A549 treated with GW870086 at 1 μM for 4 hours (cell line): Measurements from ENCODE around the gene CYP4B1. TPM values are rescaled to one million over a fixed set of nuclear protein-coding genes. Genes with fewer than 3 reads are reported as not detected.

ENCODE experiments used
- total RNA-seq: library from RNA; stranded (reverse); fragments of 200-300 nt; extraction: Qiagen RNA extraction; gene quantifications from 5 replicates; pipeline ENCODE4 v1.2.3, GENCODE V29; 2022; ENCODE audit warnings: low read depth

The CYP4B1 gene
- total RNA-seq: not detected in 5 replicates

DNA sequence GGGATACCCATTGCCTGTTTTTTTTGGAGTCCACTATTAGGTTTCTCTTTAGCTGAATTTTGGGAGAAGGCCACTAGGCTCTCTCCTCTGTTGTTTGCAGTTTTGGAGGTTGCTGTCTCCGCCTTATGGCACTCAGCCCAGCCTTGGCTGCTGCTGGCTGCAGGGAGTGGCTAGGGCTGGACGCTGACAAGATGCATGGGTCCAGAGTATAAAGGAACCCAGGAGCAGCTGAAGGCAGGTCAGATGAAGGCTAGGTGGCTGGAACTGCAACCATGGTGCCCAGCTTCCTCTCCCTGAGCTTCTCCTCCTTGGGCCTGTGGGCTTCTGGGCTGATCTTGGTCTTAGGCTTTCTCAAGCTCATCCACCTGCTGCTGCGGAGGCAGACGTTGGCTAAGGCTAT lies at the start of gene CYP4B1:
Gene CYP4B1, plus strand, starts transcription at position 237 of the 400 bp plus-strand sequence. Its CDS starts 36 bp downstream, at position 273.

Other genes with a start within 250 kb of the CYP4B1 start
- gene KNCN, start 247.4 kb upstream of the CYP4B1 start, total RNA-seq: not detected in 5 replicates
- gene MKNK1, start 194.8 kb upstream of the CYP4B1 start, total RNA-seq: 16.8 to 19.7 TPM (median 18.6 TPM) in 5 replicates
- 3.9 to 4.7 TPM (median 4.5 TPM) in 5 replicates for gene MOB3C, start 182.2 kb upstream of the CYP4B1 start, total RNA-seq
- gene ATPAF1, start 130.7 kb upstream of the CYP4B1 start, total RNA-seq: 33.8 to 36.1 TPM (median 35.8 TPM) in 5 replicates
- not detected in 5 replicates for gene TEX38, start 127.2 kb upstream of the CYP4B1 start, total RNA-seq
- gene EFCAB14, start 79.9 kb upstream of the CYP4B1 start, total RNA-seq: 20.8 to 29.6 TPM (median 28.4 TPM) in 5 replicates
- gene CYP4A11, start 142.4 kb downstream of the CYP4B1 start, total RNA-seq: not detected in 5 replicates
- gene CYP4X1, start 224.6 kb downstream of the CYP4B1 start, total RNA-seq: 0.11 TPM in 1 of 5 replicates, not detected in the others